GM18951 (cell line): ENCODE data around the gene MPP2.

Source experiments
- POLR2A ChIP-seq: IDR thresholded peaks from 4 replicates; pipeline ENCODE4 v1.6.1; 2011; ENCODE audit warnings: mild to moderate bottlenecking; ENCODE audit not compliant: insufficient read length, insufficient read depth; ENCODE audit errors: extremely low read depth
- in situ Hi-C: fragments of 300-500 bp; cut with MboI; formaldehyde crosslinking; loops from one replicate; pipeline ENCODE4 v1.12.0; 2022; ENCODE audit warnings: low sequenced_read_pairs, mixed read lengths, inconsistent platforms; ENCODE audit not compliant: unreplicated experiment

MPP2 gene

GRCh38 chr17:43924558-43924957 is 17.2 kb upstream of the MPP2 start:
- no peak for TF ChIP-seq POLR2A
- in situ Hi-C loops, result no loop called here

GRCh38 chr17:43920500-43921095 is 13.3 kb upstream of the MPP2 start:
- no peak for TF ChIP-seq POLR2A

GRCh38 chr17:43918026-43918389 is 10.7 kb upstream of the MPP2 start:
- no peak for TF ChIP-seq POLR2A
- in situ Hi-C loops, result no loop called here

More at GRCh38 chr17:43920500-43921095, 13.3 kb upstream of the MPP2 start:
- in situ Hi-C loops, result no loop called here

GRCh38 chr17:43917348-43918025 is 10.2 kb upstream of the MPP2 start:
- in situ Hi-C loops, result no loop called here
- peak; percentile 46 for TF ChIP-seq POLR2A

- in situ Hi-C loops, result no loop called here
- TF ChIP-seq POLR2A, result no peak
These were observed 9.6 kb upstream of the MPP2 start for GRCh38 chr17:43917016-43917347.

GRCh38 chr17:43916385-43916784 is 9.0 kb upstream of the MPP2 start:
- in situ Hi-C loops, result no loop called here
- no peak for TF ChIP-seq POLR2A

- no peak for TF ChIP-seq POLR2A
- in situ Hi-C loops, result no loop called here
These were observed 8.2 kb upstream of the MPP2 start for GRCh38 chr17:43915559-43915958.

- in situ Hi-C loops, result no loop called here
- no peak for TF ChIP-seq POLR2A
These were observed 7.1 kb upstream of the MPP2 start for GRCh38 chr17:43914451-43914850.

GRCh38 chr17:43913584-43913983 is 6.2 kb upstream of the MPP2 start:
- in situ Hi-C loops, result no loop called here
- no peak for TF ChIP-seq POLR2A

- in situ Hi-C loops, result no loop called here
- no peak for TF ChIP-seq POLR2A
These were observed 5.4 kb upstream of the MPP2 start for GRCh38 chr17:43912635-43913304.

GRCh38 chr17:43911904-43912303 is 4.6 kb upstream of the MPP2 start:
- TF ChIP-seq POLR2A, result no peak
- in situ Hi-C loops, result no loop called here

- no peak for TF ChIP-seq POLR2A
- in situ Hi-C loops, result no loop called here
These were observed 2.3 kb upstream of the MPP2 start for GRCh38 chr17:43909537-43910231.

GRCh38 chr17:43907998-43908721 is 824 bp upstream of the MPP2 start:
- in situ Hi-C loops, result no loop called here
- TF ChIP-seq POLR2A, result no peak

- no peak for TF ChIP-seq POLR2A
- in situ Hi-C loops, result no loop called here
These were observed 348 bp downstream of the MPP2 start for GRCh38 chr17:43906951-43907424.
